ENCODE results near the gene PEAR1. TPM values are rescaled to one million over a fixed set of nuclear protein-coding genes. Genes with fewer than 3 reads are reported as not detected.

The PEAR1 gene
- total and polyA plus RNA-seq, 2 of the 8 experiments (the other 6 are each of a cell fraction or from before 2014, with no cell fraction given) = 0.63 to 0.71 TPM

DNA sequence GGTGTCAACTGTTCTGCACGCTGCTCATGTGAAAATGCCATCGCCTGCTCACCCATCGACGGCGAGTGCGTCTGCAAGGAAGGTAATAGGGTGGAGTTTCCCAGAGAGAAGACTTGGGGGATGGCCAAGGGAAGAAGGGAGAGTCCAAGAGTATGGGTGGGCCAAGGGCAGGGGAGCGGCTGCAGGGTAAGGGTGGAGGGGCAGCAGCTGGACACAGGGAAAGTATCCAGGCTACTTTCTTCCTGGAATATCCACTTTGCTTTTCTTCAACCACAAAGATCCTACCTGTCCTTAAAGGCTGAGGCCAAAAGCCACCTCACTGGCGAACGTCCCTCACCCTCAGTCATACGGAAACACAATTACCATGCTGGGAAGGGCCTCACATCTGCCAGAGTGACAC lies 15.4 kb downstream of the PEAR1 start (continued):
- no peak for TF ChIP-seq CBX5 (IDR thresholded peaks at IDR 0.05; ENCODE audit: low read depth, low read length)
- no peak for TF ChIP-seq CTBP2 (IDR thresholded peaks at IDR 0.05; ENCODE audit: borderline replicate concordance, insufficient read depth, insufficient read length, low read length)
- TF ChIP-seq GTF2F1 (IDR thresholded peaks at IDR 0.05; ENCODE audit: borderline replicate concordance, low read depth, low read length) = no peak
- TF ChIP-seq, protein P1, sequence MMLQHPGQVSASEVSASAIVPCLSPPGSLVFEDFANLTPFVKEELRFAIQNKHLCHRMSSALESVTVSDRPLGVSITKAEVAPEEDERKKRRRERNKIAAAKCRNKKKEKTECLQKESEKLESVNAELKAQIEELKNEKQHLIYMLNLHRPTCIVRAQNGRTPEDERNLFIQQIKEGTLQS (IDR thresholded peaks at IDR 0.05; ENCODE audit: insufficient read depth, low read depth, low read length) = no peak
- TF ChIP-seq EP300 (IDR thresholded peaks at IDR 0.05; ENCODE audit: borderline replicate concordance in 1 of 2, low read depth in 2 of 2, low read length in 2 of 2) = no peak
- no peak for TF ChIP-seq EGR1 (IDR thresholded peaks at IDR 0.05; ENCODE audit: borderline replicate concordance, low read depth, low read length)
